GM12878 (cell line): ENCODE data around the gene TMEM255B. TPM values are rescaled to one million over a fixed set of nuclear protein-coding genes. Genes with fewer than 3 reads are reported as not detected.

Experiments
- BCLAF1 ChIP-seq: fragments of 450-650 bp; IDR thresholded peaks from 2 replicates; pipeline ENCODE4 v1.6.1; 2017; ENCODE audit warnings: antibody characterized with exemption, mild to moderate bottlenecking, moderate library complexity
- BHLHE40 ChIP-seq, 2 experiments: fragments of 450-650 bp in 1 of 2; IDR thresholded peaks; 2 replicates each; pipeline ENCODE4 v1.6.1; 2011 to 2017; ENCODE audit warnings: low read depth in 2 of 2, borderline replicate concordance in 1 of 2, improper control_type of control experiment in 1 of 2, low read length in 1 of 2, mild to moderate bottlenecking in 1 of 2
- CEBPB ChIP-seq, 2 experiments: fragments of 150-350 bp in 1 of 2; IDR thresholded peaks; 2 replicates each; pipeline ENCODE4 v1.6.1; 2012 to 2014; ENCODE audit warnings: low read depth in 2 of 2, low read length in 2 of 2, borderline replicate concordance in 1 of 2, inconsistent platforms in 1 of 2
- DPF2 ChIP-seq: fragments of 450-650 bp; IDR thresholded peaks from 2 replicates; pipeline ENCODE4 v1.6.1; 2017; ENCODE audit warnings: mild to moderate bottlenecking
- EED ChIP-seq: sonication (generic); IDR thresholded peaks from 2 replicates; pipeline ENCODE4 v1.6.1; 2016; ENCODE audit warnings: antibody characterized with exemption, low read depth
- FOXK2 ChIP-seq: fragments of 450-650 bp; IDR thresholded peaks from 2 replicates; pipeline ENCODE4 v1.6.1; 2017; ENCODE audit warnings: mild to moderate bottlenecking, moderate library complexity
- HDAC6 ChIP-seq: fragments of 200-600 bp; sonication (generic); IDR thresholded peaks from one replicate; pipeline ENCODE4 v1.8.0; 2017; ENCODE audit warnings: antibody characterized with exemption; ENCODE audit not compliant: unreplicated experiment
- JUNB ChIP-seq: IDR thresholded peaks from 2 replicates; pipeline ENCODE4 v1.6.1; 2016; ENCODE audit warnings: antibody characterized with exemption, mild to moderate bottlenecking
- MAX ChIP-seq: IDR thresholded peaks from 2 replicates; pipeline ENCODE4 v1.6.1; 2012; ENCODE audit warnings: low read depth, low read length, improper control_type of control experiment
- MXI1 ChIP-seq: fragments of 150-350 bp; IDR thresholded peaks from 2 replicates; pipeline ENCODE4 v1.6.1; 2011; ENCODE audit warnings: low read depth, mild to moderate bottlenecking, inconsistent platforms, low read length, improper control_type of control experiment
- NR2F1 ChIP-seq: fragments of 450-650 bp; conservative IDR thresholded peaks from 2 replicates; pipeline ENCODE4 v1.6.1; 2017; ENCODE audit warnings: mild to moderate bottlenecking
- PAX5 ChIP-seq: IDR thresholded peaks from 2 replicates; pipeline ENCODE4 v1.6.1; 2011; ENCODE audit warnings: low read depth, low read length, borderline replicate concordance
- PKNOX1 ChIP-seq: fragments of 450-650 bp; IDR thresholded peaks from 2 replicates; pipeline ENCODE4 v1.6.1; 2016; ENCODE audit warnings: mild to moderate bottlenecking
- PML ChIP-seq: IDR thresholded peaks from 2 replicates; pipeline ENCODE4 v1.6.1; 2012; ENCODE audit warnings: low read length, inconsistent platforms
- SMC3 ChIP-seq: IDR thresholded peaks from 2 replicates; pipeline ENCODE4 v1.6.1; 2011; ENCODE audit warnings: low read length, improper control_type of control experiment, borderline replicate concordance
- SP1 ChIP-seq: IDR thresholded peaks from one replicate; pipeline ENCODE4 v1.6.1; 2011; ENCODE audit warnings: low read depth, low read length
- ZNF207 ChIP-seq: fragments of 450-650 bp; IDR thresholded peaks from 2 replicates; pipeline ENCODE4 v1.6.1; 2014; ENCODE audit warnings: antibody characterized with exemption, mild to moderate bottlenecking, borderline replicate concordance
- polyA plus RNA-seq, 11 experiments: library from polyadenylated mRNA; depleted of rRNA in 4 of 11; unstranded in 6 of 11; stranded (reverse) in 5 of 11; fragments of >200 nt; fragmentation: Nextera tagmentation in 4 of 11; fragmentation: Illumina TruSeq in 1 of 11; extraction: Ambion mirVana in 4 of 11; extraction: Trizol in 1 of 11; gene quantifications; 1 replicate in 1 of 11; 2 replicates in 10 of 11; pipeline versions ENCODE4 v1.2.1 to v1.2.3, GENCODE V29; 2011 to 2016; ENCODE audit warnings: inconsistent platforms in 2 of 11, missing spikeins in 2 of 11, low read depth in 1 of 11
- total RNA-seq, 4 experiments: library from RNA; depleted of rRNA in 3 of 4; stranded (reverse); fragments of >200 nt in 3 of 4; fragmentation: Illumina TruSeq in 1 of 4; extraction: Trizol in 1 of 4; gene quantifications; 2 replicates each; pipeline versions ENCODE4 v1.2.1 to v1.2.3, GENCODE V29; 2013 to 2021

TMEM255B gene
- total and polyA plus RNA-seq, 10 of the 15 experiments (the other 5 are each of a cell fraction or from before 2014, with no cell fraction given): 0.04 to 0.62 (median 0.13) TPM; not detected in 3

GRCh38 chr13:113724780-113725315 is 34.2 kb upstream of the TMEM255B start (continued):
- peak in 1 of 2 experiments; percentile 57; a peak in 2 of 4 replicates for TF ChIP-seq BHLHE40 (IDR thresholded peaks at IDR 0.05; ENCODE audit: borderline replicate concordance in 1 of 2, low read depth in 2 of 2, low read length in 1 of 2)
- TF ChIP-seq DPF2: 0 out of 2 replicates have a peak, but pooled peaks have one; percentile 41
- TF ChIP-seq MXI1: no peak
- TF ChIP-seq EED: no peak
- no peak for TF ChIP-seq CEBPB (IDR thresholded peaks at IDR 0.05; ENCODE audit: borderline replicate concordance in 1 of 2, low read depth in 2 of 2, low read length in 2 of 2)
- no peak for TF ChIP-seq HDAC6
- no peak for TF ChIP-seq PKNOX1
- no peak for TF ChIP-seq BCLAF1
- peak; percentile 90 for TF ChIP-seq NR2F1
- no peak for TF ChIP-seq PAX5
- peak; percentile 78 for TF ChIP-seq SP1
- TF ChIP-seq JUNB: no peak
- TF ChIP-seq SMC3: peak; percentile 67
- no peak for TF ChIP-seq MAX
- TF ChIP-seq PML: no peak
- TF ChIP-seq ZNF207: no peak
- no peak for TF ChIP-seq FOXK2
- TF ChIP-seq, all 136 proteins: peak for 14
